SK-N-SH (cell line): ENCODE results near the gene ZNF688. TPM values are rescaled to one million over a fixed set of nuclear protein-coding genes. Genes with fewer than 3 reads are reported as not detected.

Experiments
- polyA plus RNA-seq, 3 experiments: library from polyadenylated mRNA; depleted of rRNA; stranded (reverse); fragments of >200 nt; gene quantifications; 2 replicates each; pipeline ENCODE4 v1.2.3, GENCODE V29; 2012
- small RNA-seq, 7 experiments: library from RNA; depleted of rRNA; stranded (forward); fragments of <200 nt; gene quantifications; one replicate each; pipeline ENCODE3, GENCODE V24; 2012

Gene ZNF688
- polyA plus RNA-seq, 1 of the 3 experiments (the other 2 are of a cell fraction) = 13.4 TPM

Small RNAs within 50 kb of the gene (small RNA-seq; reads per million reads assigned to genes)
- gene AC093249.4 = 0 reads per million in 7 experiments

Other genes starting within 250 kb of the ZNF688 start
- 80.8 and 85.3 TPM in 2 replicates for gene CD2BP2, start 216.4 kb downstream of the ZNF688 start, polyA plus RNA-seq (2012; rRNA removed)
- gene TBC1D10B, start 201.2 kb downstream of the ZNF688 start, polyA plus RNA-seq (2012; rRNA removed) = 15.7 and 20.5 TPM in 2 replicates
- gene MYL11, start 196.9 kb downstream of the ZNF688 start, polyA plus RNA-seq (2012; rRNA removed) = 0.23 TPM in 1 of 2 replicates, not detected in the other
- gene SEPTIN1, start 189.2 kb downstream of the ZNF688 start, polyA plus RNA-seq (2012; rRNA removed) = 0.13 and 0.25 TPM in 2 replicates
- gene ZNF48, start 176.3 kb downstream of the ZNF688 start, polyA plus RNA-seq (2012; rRNA removed) = 7.9 and 8.8 TPM in 2 replicates
- gene ZNF771, start 164.1 kb downstream of the ZNF688 start, polyA plus RNA-seq (2012; rRNA removed) = 20.4 and 21.7 TPM in 2 replicates
- 78.9 and 79.2 TPM in 2 replicates for gene DCTPP1, start 141.7 kb downstream of the ZNF688 start, polyA plus RNA-seq (2012; rRNA removed)
- 30.8 and 36.3 TPM in 2 replicates for gene SEPHS2, start 125.8 kb downstream of the ZNF688 start, polyA plus RNA-seq (2012; rRNA removed)
- 0.12 and 0.28 TPM in 2 replicates for gene ITGAL, start 99.0 kb downstream of the ZNF688 start, polyA plus RNA-seq (2012; rRNA removed)
- 26.0 and 26.5 TPM in 2 replicates for gene ZNF768, start 45.1 kb downstream of the ZNF688 start, polyA plus RNA-seq (2012; rRNA removed)
- 5.6 and 5.8 TPM in 2 replicates for gene ZNF747, start 36.9 kb downstream of the ZNF688 start, polyA plus RNA-seq (2012; rRNA removed)
- gene ZNF764, start 13.3 kb downstream of the ZNF688 start, polyA plus RNA-seq (2012; rRNA removed) = 2.8 and 3.4 TPM in 2 replicates
- gene ZNF785, start 14.0 kb upstream of the ZNF688 start, polyA plus RNA-seq (2012; rRNA removed) = 8.8 and 10.6 TPM in 2 replicates
- 2.9 and 3.4 TPM in 2 replicates for gene ZNF689, start 38.7 kb upstream of the ZNF688 start, polyA plus RNA-seq (2012; rRNA removed)
- gene PRR14, start 79.2 kb upstream of the ZNF688 start, polyA plus RNA-seq (2012; rRNA removed) = 7.5 and 13.5 TPM in 2 replicates
- gene FBRS, start 86.7 kb upstream of the ZNF688 start, polyA plus RNA-seq (2012; rRNA removed) = 9.6 and 11.5 TPM in 2 replicates
- gene SRCAP, start 127.5 kb upstream of the ZNF688 start, polyA plus RNA-seq (2012; rRNA removed) = 3.7 and 5.6 TPM in 2 replicates
- gene PHKG2, start 176.7 kb upstream of the ZNF688 start, polyA plus RNA-seq (2012; rRNA removed) = 45.8 and 54.2 TPM in 2 replicates
- 28.4 and 36.5 TPM in 2 replicates for gene CFAP119, start 190.3 kb upstream of the ZNF688 start, polyA plus RNA-seq (2012; rRNA removed)
- 49.8 and 57.3 TPM in 2 replicates for gene RNF40, start 190.6 kb upstream of the ZNF688 start, polyA plus RNA-seq (2012; rRNA removed)
- gene ZNF629, start 215.5 kb upstream of the ZNF688 start, polyA plus RNA-seq (2012; rRNA removed) = 4.7 and 5.1 TPM in 2 replicates